Lower lobe of right lung (tissue), 2 donors: ENCODE data around the gene METTL15. TPM values are rescaled to one million over a fixed set of nuclear protein-coding genes. Genes with fewer than 3 reads are reported as not detected.
A peak's percentile ranks its signal among the peaks of the same experiment; 100 is the strongest.

ENCODE experiments used
- ATAC-seq, 2 donors: fragments of 200-7000 bp; cut with Tn5 transposase; one replicate each; pipeline ENCODE4 v1.9.1; 2020 to 2022; ENCODE audit warnings: mild to moderate bottlenecking in 2 of 2, moderate library complexity in 2 of 2
- DNase-seq: peaks from one replicate; pipeline ENCODE4 v3.0.0-alpha.2; 2020
- H3K27ac ChIP-seq: fragments of 200-600 bp; one replicate; pipeline ENCODE4 v1.8.0; 2022
- H3K27me3 ChIP-seq: fragments of 200-600 bp; one replicate; pipeline ENCODE4 v1.8.0; 2022; ENCODE audit warnings: low read depth
- H3K36me3 ChIP-seq: fragments of 200-600 bp; one replicate; pipeline ENCODE4 v1.8.0; 2022; ENCODE audit warnings: mild to moderate bottlenecking
- H3K4me1 ChIP-seq: fragments of 200-600 bp; one replicate; pipeline ENCODE4 v1.8.0; 2022
- H3K4me3 ChIP-seq: fragments of 200-600 bp; one replicate; pipeline ENCODE4 v1.8.0; 2022; ENCODE audit warnings: mild to moderate bottlenecking
- H3K9me3 ChIP-seq: fragments of 200-600 bp; one replicate; pipeline ENCODE4 v1.8.0; 2022
- CTCF ChIP-seq: fragments of 200-600 bp; IDR thresholded peaks from one replicate; pipeline ENCODE4 v1.8.0; 2022; ENCODE audit warnings: antibody characterized with exemption, mild to moderate bottlenecking
- intact Hi-C: fragments of 100-400 bp; cut with DNase I; formaldehyde crosslinking; loops from one replicate; pipeline ENCODE4 v1.11.0; 2022
- long read RNA-seq: library from polyadenylated mRNA; unstranded; transcript quantifications from one replicate; pipeline ENCODE4 v2.0.0, GENCODE V29; 2021
- total RNA-seq: library from RNA; stranded (reverse); fragmentation: NEBNext Ultra II Directional; extraction: Animal tissue kit (Norgen Biotek cat#: 25700); gene quantifications from one replicate; pipeline ENCODE4 v1.2.1, GENCODE V29; 2021
- donor health status: DM: no; HTN: yes; CAD: no; lungs with severe emphysema.

The METTL15 gene
- total RNA-seq, result 15.2 TPM
- long read RNA-seq, full-length matches to known transcripts, result 2 of 18 reads
- long read RNA-seq, partial matches to known transcripts, result 7 of 18 reads
- long read RNA-seq, other reads (novel, unspliced or antisense), result 9 of 18 reads

- intact Hi-C loops, result no loop called here
- ATAC-seq, result peak; percentile 97 to 99
Measured at GRCh38 chr11:28107750-28108618, at the start of gene METTL15, which contains the start of gene KIF18A. Gene METTL15 (plus strand): TSS chr11:28108388. CDS start chr11:28113335, 4,947 bp downstream. Gene KIF18A (minus strand): TSS chr11:28108156. CDS start chr11:28097947, 10,209 bp downstream.

GRCh38 chr11:28071305-28071704, 36.9 kb upstream of the METTL15 start:
- Histone ChIP-seq H3K9me3 (no peaks in the 10 kb centered on the region), H3K4me1 (no peaks in the 10 kb centered on the region), H3K4me3 (no peak overlapping the region), H3K27ac (no peak overlapping the region), H3K27me3 (no peaks in the 10 kb centered on the region), H3K36me3 (no peaks in the 10 kb centered on the region)
- ATAC-seq (no peak), DNase-seq (no peak)
- no peak for TF ChIP-seq CTCF
- intact Hi-C loops, result no loop called here

More at GRCh38 chr11:28107750-28108618, at the start of gene METTL15, which contains the start of gene KIF18A:
- Histone ChIP-seq H3K9me3 (no peaks in the 10 kb centered on the region), H3K27ac (peak within 1 kb of the TSS; percentile 87), H3K36me3 (no peaks in the 10 kb centered on the region), H3K27me3 (no peaks in the 10 kb centered on the region), H3K4me1 (peaks cover 38% of the 10 kb centered on the region), H3K4me3 (peak within 1 kb of the TSS; percentile 63)
- TF ChIP-seq CTCF, result no peak
- DNase-seq, result peak; percentile 100

GRCh38 chr11:28072321-28072720, 35.9 kb upstream of the METTL15 start:
- H3K27me3 ChIP-seq, result no peaks in the 10 kb centered on the region
- DNase-seq (no peak), ATAC-seq (no peak)
- intact Hi-C loops, result no loop called here
- no peaks in the 10 kb centered on the region for H3K36me3 ChIP-seq
- H3K4me1 ChIP-seq, result no peaks in the 10 kb centered on the region
- no peak overlapping the region for H3K4me3 ChIP-seq
- TF ChIP-seq CTCF, result no peak
- no peaks in the 10 kb centered on the region for H3K9me3 ChIP-seq
- no peak overlapping the region for H3K27ac ChIP-seq

- TF ChIP-seq CTCF, result no peak
- H3K9me3 ChIP-seq, result no peaks in the 10 kb centered on the region
- intact Hi-C loops, result no loop called here
- H3K36me3 ChIP-seq, result no peaks in the 10 kb centered on the region
- no peaks in the 10 kb centered on the region for H3K4me1 ChIP-seq
- no peaks in the 10 kb centered on the region for H3K27me3 ChIP-seq
- ATAC-seq (no peak), DNase-seq (no peak)
- no peak overlapping the region for H3K27ac ChIP-seq
- H3K4me3 ChIP-seq, result no peak overlapping the region
Measured at GRCh38 chr11:28077521-28077920, 30.7 kb upstream of the METTL15 start.

- H3K4me3 ChIP-seq, result no peak overlapping the region
- no peaks in the 10 kb centered on the region for H3K4me1 ChIP-seq
Measured at GRCh38 chr11:28083118-28083517, 25.1 kb upstream of the METTL15 start.

More at GRCh38 chr11:28083118-28083517, 25.1 kb upstream of the METTL15 start:
- Histone ChIP-seq H3K27me3 (no peaks in the 10 kb centered on the region), H3K27ac (no peak overlapping the region), H3K9me3 (no peaks in the 10 kb centered on the region), H3K36me3 (no peaks in the 10 kb centered on the region)
- DNase-seq (no peak), ATAC-seq (no peak)
- no peak for TF ChIP-seq CTCF
- intact Hi-C loops, result no loop called here
